CD4-positive, alpha-beta T cell (primary cell): ENCODE measurements around the gene RADIL. TPM values are rescaled to one million over a fixed set of nuclear protein-coding genes. Genes with fewer than 3 reads are reported as not detected.

Experiments used
- ATAC-seq: fragments of 200-7000 bp; cut with Tn5 transposase; one replicate; pipeline ENCODE4 v1.10.0; 2022; ENCODE audit warnings: mild to moderate bottlenecking; ENCODE audit not compliant: poor library complexity
- CTCF ChIA-PET: fragments of 350-600 bp; sonication (Branson Sonifier 250); formaldehyde crosslinking; loops from one replicate; lab custom pipeline; 2021; ENCODE audit warnings: antibody characterized with exemption, inconsistent platforms; lab: Charles Lee
- POLR2A ChIA-PET: fragments of 350-600 bp; sonication (Branson Sonifier 250); formaldehyde crosslinking; loops from one replicate; lab custom pipeline; 2021; ENCODE audit warnings: antibody characterized with exemption, inconsistent platforms; lab: Charles Lee
- DNase-seq, 14 experiments: peaks; one replicate each; pipeline ENCODE4 v3.0.0-alpha.2; 2013 to 2020; ENCODE audit warnings: mixed read lengths in 2 of 14
- H3K27ac ChIP-seq, 2 donors: one replicate each; pipeline versions ENCODE4 v1.5.1 to v1.7.0; 2013; ENCODE audit warnings: low read length in 2 of 2, low read depth in 1 of 2, mild to moderate bottlenecking in 1 of 2
- H3K27me3 ChIP-seq, 2 experiments: 1 replicate in 1 of 2; 2 replicates in 1 of 2; pipeline versions ENCODE4 v1.6.1 to v1.7.0; 2013; ENCODE audit warnings: low read length in 2 of 2, control low read depth in 1 of 2, mild to moderate bottlenecking in 1 of 2, moderate library complexity in 1 of 2; ENCODE audit not compliant: insufficient read depth in 2 of 2, control insufficient read depth in 1 of 2
- H3K36me3 ChIP-seq: one replicate; pipeline ENCODE4 v1.6.1; 2013; ENCODE audit warnings: low read length, control low read depth; ENCODE audit not compliant: insufficient read depth
- H3K4me1 ChIP-seq: one replicate; pipeline ENCODE4 v1.6.1; 2013; ENCODE audit warnings: low read length, control low read depth; ENCODE audit not compliant: insufficient read depth
- H3K4me3 ChIP-seq: one replicate; pipeline ENCODE4 v1.5.1; 2013; ENCODE audit warnings: mild to moderate bottlenecking, low read length, moderate library complexity
- H3K9me3 ChIP-seq, 2 experiments: 1 replicate in 1 of 2; 2 replicates in 1 of 2; pipeline versions ENCODE4 v1.6.1 to v1.7.0; 2013; ENCODE audit warnings: low read length in 2 of 2, mild to moderate bottlenecking in 2 of 2, control low read depth in 1 of 2, moderate library complexity in 1 of 2; ENCODE audit not compliant: control insufficient read depth in 1 of 2, insufficient read depth in 1 of 2
- H3K27ac Mint-ChIP-seq: one replicate; pipeline ENCODE4 v1.8.0; 2020; ENCODE audit warnings: mixed read lengths
- H3K27me3 Mint-ChIP-seq: one replicate; pipeline ENCODE4 v1.8.0; 2021; ENCODE audit warnings: mixed read lengths
- H3K36me3 Mint-ChIP-seq: one replicate; pipeline ENCODE4 v1.8.0; 2021; ENCODE audit warnings: low read depth, mixed read lengths
- H3K4me1 Mint-ChIP-seq: one replicate; pipeline ENCODE4 v1.8.0; 2021; ENCODE audit warnings: low read depth, mixed read lengths
- H3K4me3 Mint-ChIP-seq: one replicate; pipeline ENCODE4 v1.8.0; 2020; ENCODE audit warnings: mild to moderate bottlenecking, mixed read lengths
- H3K9me3 Mint-ChIP-seq: one replicate; pipeline ENCODE4 v1.8.0; 2020; ENCODE audit warnings: mixed read lengths
- intact Hi-C, 2 experiments: fragments of 100-400 bp; cut with DNase I in 1 of 2; cut with micrococcal nuclease in 1 of 2; formaldehyde crosslinking; loops; one replicate each; pipeline versions ENCODE4 v1.15.1 to v1.9.0; 2023 to 2025; cut with DNase I, micrococcal nuclease
- total RNA-seq, 174 experiments: library from RNA in 2 of 174; stranded (reverse) in 2 of 174; gene quantifications; one replicate each; pipeline ENCODE4 v1.2.3 and lab custom pipeline; 2021 to 2026
- TF ChIP-seq, protein P1 (sequence below): fragments of 200-600 bp; IDR thresholded peaks from one replicate; pipeline ENCODE4 v1.8.0; 2022; ENCODE audit warnings: antibody characterized with exemption, mild to moderate bottlenecking

Gene RADIL
- total RNA-seq, 2 experiments from 2014 or later: not detected

- Histone ChIP-seq H3K36me3 (peaks cover 61% of the 10 kb centered on the region), H3K27me3 (no peaks in the 10 kb centered on the region), H3K9me3 (no peaks in the 10 kb centered on the region), H3K27ac (no peak overlapping the region), H3K4me3 (no peak overlapping the region), H3K4me1 (no peaks in the 10 kb centered on the region)
- DNase-seq (no peak), ATAC-seq (no peak)
- ChIA-PET CTCF (no interaction called here), POLR2A (interaction anchor here (1.0 kb wide), 1 partner anchor 11 kb away, joined by 3 read pairs; the partner anchor contains the start of gene AP5Z1)
- Mint-ChIP-seq H3K27ac (no peak overlapping the region), H3K9me3 (no peaks in the 10 kb centered on the region), H3K4me1 (no peaks in the 10 kb centered on the region), H3K36me3 (peaks cover 47% of the 10 kb centered on the region), H3K4me3 (no peak overlapping the region), H3K27me3 (no peaks in the 10 kb centered on the region)
- TF ChIP-seq, protein P1, sequence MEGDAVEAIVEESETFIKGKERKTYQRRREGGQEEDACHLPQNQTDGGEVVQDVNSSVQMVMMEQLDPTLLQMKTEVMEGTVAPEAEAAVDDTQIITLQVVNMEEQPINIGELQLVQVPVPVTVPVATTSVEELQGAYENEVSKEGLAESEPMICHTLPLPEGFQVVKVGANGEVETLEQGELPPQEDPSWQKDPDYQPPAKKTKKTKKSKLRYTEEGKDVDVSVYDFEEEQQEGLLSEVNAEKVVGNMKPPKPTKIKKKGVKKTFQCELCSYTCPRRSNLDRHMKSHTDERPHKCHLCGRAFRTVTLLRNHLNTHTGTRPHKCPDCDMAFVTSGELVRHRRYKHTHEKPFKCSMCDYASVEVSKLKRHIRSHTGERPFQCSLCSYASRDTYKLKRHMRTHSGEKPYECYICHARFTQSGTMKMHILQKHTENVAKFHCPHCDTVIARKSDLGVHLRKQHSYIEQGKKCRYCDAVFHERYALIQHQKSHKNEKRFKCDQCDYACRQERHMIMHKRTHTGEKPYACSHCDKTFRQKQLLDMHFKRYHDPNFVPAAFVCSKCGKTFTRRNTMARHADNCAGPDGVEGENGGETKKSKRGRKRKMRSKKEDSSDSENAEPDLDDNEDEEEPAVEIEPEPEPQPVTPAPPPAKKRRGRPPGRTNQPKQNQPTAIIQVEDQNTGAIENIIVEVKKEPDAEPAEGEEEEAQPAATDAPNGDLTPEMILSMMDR: no peak
- intact Hi-C loops: no loop called here
Measured at GRCh38 chr7:4763794-4764185, 119.7 kb downstream of the RADIL start.

DNA sequence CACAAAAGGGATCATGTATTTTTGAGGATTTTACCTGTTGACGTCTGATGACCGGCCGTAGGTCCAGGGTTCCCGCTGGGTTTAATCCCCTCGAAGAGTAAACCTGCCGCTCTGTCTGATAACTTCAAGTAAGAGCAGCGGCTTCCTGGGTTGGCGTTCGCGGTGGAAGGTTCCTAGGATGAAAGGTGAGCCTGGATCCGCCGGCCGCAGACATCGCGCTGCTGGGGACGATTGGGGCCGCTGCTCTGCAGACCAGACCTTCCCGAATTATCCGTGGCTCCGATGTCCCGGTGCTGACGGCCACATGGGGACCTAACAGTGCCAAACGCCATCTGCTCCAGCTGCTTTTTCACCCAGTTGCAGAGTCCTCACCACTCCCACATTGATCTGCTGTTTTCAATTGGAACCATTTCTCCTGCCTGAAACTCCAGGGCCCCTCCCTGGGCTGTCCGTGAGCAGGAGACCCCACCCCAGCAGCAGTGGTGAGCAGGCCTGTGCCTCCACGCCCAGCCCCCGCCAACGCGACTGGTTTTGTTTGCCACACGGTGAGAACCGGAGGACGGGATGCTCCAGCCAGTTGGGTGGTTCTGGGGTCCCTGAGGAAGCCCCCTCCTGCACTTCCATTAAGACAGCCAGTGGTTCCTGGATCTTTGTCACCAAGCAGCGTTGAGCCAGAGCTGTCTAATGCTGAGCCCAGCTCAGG lies 120.3 kb downstream of the RADIL start:
- no peaks in the 10 kb centered on the region for H3K9me3 Mint-ChIP-seq
- TF ChIP-seq, protein P1: no peak
- ChIA-PET CTCF (no interaction called here), POLR2A (no interaction called here)
- H3K27me3 Mint-ChIP-seq: no peaks in the 10 kb centered on the region
- no peaks in the 10 kb centered on the region for H3K9me3 ChIP-seq
- no peak overlapping the region for H3K27ac ChIP-seq
- ATAC-seq (no peak), DNase-seq (no peak)
- peaks cover 67% of the 10 kb centered on the region for H3K36me3 ChIP-seq
- no peak overlapping the region for H3K27ac Mint-ChIP-seq
- H3K4me1 ChIP-seq: no peaks in the 10 kb centered on the region
- H3K36me3 Mint-ChIP-seq: peaks cover 47% of the 10 kb centered on the region
- H3K4me1 Mint-ChIP-seq: no peaks in the 10 kb centered on the region
- no peaks in the 10 kb centered on the region for H3K27me3 ChIP-seq
- no peak overlapping the region for H3K4me3 ChIP-seq
- H3K4me3 Mint-ChIP-seq: no peak overlapping the region
- intact Hi-C loops: no loop called here

DNA sequence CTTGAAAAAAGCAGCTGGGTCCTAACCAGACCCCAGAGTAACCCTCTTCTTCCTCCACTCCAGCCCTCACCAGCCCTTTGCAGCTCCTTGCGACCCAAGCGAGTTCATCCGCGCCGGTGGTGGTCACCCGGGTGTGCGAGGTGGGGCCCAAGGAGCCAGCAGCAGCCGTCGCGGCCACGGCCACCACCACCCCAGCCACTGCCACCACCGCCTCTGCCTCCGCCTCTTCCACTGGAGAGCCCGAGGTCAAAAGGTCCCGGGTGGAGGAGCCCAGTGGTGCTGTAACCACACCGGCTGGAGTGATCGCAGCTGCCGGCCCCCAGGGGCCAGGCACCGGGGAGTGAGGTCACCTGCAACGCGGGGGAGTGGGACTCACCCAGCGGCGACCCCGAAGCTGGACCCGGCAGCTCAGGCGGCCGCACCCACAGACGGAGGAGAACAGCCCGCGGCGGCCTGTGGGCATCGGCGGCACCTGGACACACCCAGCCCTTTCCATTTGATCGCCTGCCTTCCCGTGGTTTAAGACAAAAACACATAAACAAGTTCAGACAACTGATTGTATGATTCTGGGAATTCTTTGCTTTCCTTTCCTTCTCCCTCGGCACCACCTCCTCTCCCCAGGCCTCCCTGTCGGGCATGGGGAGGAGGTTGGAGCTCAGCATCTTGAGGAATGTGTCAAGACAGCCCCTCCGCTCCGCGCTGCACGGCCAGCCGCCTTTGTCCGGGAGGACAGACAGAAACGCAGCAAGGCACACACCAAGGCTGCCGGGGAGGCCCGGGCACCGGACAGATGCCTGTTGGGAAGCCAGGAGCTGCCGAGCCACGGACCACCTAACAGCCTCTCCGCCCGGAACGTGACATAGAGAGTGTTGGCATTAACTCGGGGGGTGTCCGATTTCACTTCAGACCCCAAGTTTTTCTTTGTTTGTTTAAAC lies 121.1 kb downstream of the RADIL start:
- Mint-ChIP-seq H3K4me3 (no peak overlapping the region), H3K9me3 (no peaks in the 10 kb centered on the region), H3K36me3 (peaks cover 46% of the 10 kb centered on the region), H3K27me3 (no peaks in the 10 kb centered on the region), H3K4me1 (no peaks in the 10 kb centered on the region), H3K27ac (no peak overlapping the region)
- intact Hi-C loops: no loop called here
- TF ChIP-seq, protein P1: no peak
- Histone ChIP-seq H3K9me3 (no peaks in the 10 kb centered on the region), H3K4me1 (no peaks in the 10 kb centered on the region), H3K27me3 (no peaks in the 10 kb centered on the region), H3K4me3 (no peak overlapping the region), H3K27ac (no peak overlapping the region), H3K36me3 (peaks cover 72% of the 10 kb centered on the region)
- ChIA-PET CTCF (no interaction called here), POLR2A (interaction anchor here (1.0 kb wide), 1 partner anchor 13 kb away, joined by 3 read pairs; the partner anchor contains the start of gene AP5Z1)
- DNase-seq (no peak), ATAC-seq (no peak)
